G401 (cell line): ENCODE data around the gene FAAP20. TPM values are rescaled to one million over a fixed set of nuclear protein-coding genes. Genes with fewer than 3 reads are reported as not detected.

Experiments used
- DNase-seq: peaks from one replicate; pipeline ENCODE4 v3.0.0-alpha.2; 2015; ENCODE audit warnings: low spot score
- in situ Hi-C: cut with HindIII; loops from 2 replicates; pipeline ENCODE4 v1.10.0; 2016; ENCODE audit warnings: low sequenced_read_pairs, mixed read lengths
- total RNA-seq: library from RNA; depleted of rRNA; stranded (reverse); fragments of >200 nt; shearing (Covaris generic); gene quantifications from 2 replicates; pipeline ENCODE4 v1.2.3, GENCODE V29; 2014

Gene FAAP20
- total RNA-seq, 1 experiment from 2014 or later = 79.9 TPM

DNA sequence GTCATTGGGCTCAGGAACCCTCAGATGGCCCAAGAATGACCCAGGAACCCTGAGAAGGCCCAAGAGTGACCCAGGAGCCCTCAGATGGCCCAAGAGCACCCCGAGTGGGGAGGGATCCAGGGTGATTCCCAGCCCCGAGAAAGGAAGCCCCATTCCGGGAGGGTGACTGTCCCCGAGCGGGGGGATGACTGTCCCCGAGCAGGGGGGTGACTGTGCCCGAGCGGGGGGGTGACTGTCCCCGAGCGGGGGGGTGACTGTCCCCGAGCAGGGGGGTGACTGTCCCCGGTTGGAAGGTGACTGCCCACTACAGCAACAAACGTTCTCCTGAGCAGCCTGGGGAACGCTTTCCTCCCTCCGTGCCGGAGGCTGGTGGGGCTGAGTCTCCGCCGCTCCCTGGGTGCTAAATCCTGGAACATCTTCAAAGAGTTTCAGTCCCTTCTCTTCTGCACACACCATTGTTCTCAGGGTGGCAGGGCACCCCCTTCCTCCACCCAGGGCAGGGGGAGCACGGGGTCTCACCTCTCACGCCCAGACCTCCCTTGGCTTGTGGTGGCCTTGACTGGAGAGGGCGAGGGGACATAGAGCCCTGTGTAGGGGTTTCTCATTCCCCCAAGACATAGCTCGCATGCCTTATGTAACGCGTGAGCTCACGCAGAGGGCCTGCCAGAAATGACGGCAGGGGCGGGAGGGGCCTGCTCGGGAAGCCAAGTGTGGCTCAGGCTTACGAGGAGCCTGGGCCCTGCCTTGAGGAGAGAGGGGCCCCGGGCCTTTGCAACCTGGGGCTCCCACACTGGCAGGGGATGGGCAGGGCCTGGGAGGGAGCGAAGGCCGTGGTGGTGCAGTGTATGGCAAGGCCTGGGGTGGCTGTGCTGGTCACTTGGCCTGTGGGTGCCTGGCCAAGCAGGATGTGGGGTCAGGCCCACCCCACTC is 19.3 kb upstream of the FAAP20 start:
- in situ Hi-C loops = no loop called here
- peak; percentile 94 for DNase-seq

- in situ Hi-C loops = no loop called here
- DNase-seq = peak; percentile 98
These were observed 18.2 kb upstream of the FAAP20 start for GRCh38 chr1:2212532-2213491.

DNA sequence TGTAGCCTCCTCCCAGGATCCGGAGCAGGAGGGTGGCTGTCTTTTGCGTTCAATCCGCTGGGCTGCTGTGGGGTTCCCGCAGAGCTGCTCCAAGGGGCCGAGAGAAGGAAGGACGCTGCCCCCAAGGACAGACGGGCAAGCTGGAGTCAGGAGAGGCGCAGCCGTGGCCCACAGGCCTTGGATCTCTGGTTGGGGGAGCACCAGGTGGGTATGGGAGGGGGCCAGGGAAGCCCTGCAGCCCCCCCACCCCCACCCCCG is 17.6 kb upstream of the FAAP20 start:
- no peak for DNase-seq
- in situ Hi-C loops = no loop called here

DNA sequence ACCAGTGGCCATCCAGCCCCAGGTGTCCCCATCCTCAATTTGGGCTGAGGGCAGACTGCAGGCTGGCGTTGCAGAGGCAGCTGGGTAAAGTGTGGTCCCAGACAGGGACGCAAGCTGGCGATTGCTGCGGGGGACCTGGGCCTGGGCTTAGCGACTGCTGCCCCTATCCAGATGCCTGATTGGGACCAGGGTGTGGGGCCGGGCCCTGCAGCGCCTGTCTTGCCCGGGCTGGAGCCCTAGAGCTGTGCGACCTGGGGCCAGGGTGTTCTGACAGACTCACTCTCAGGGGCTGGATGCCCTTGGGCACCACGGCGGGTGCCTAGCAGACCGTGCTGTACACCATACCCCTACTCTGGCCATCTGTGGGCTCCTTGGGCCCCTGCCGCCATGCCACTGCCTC is 16.2 kb upstream of the FAAP20 start:
- in situ Hi-C loops = no loop called here

DNA sequence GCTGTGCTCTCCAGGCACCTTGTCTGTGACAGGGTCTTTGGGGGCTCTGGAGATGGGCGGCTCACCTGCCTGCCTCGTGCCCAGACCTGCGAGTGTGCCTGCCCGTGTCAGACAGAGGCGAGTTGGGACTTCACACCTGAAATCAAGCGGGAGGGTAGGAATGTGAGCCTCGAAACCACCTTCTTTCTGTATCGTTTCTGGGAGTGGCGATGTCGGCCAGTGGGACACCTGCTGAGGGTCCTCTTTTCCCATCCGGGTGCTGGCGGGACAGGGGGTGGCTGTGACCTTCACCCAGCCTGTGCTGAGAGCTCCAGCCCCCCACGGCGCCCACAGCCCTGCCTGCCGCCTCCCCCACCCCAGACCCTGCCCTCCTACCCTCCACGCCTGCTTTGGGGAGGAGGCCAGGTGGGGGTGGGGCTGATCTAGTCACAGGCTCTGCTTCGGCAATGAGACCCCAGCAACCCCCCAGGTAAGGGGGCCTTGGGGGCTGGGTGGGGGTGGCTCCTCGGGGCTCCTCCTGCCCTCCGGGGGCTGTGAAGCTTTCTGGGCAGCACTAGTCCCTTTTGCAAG is 15.6 kb upstream of the FAAP20 start:
- in situ Hi-C loops = no loop called here
- no peak for DNase-seq

More for the DNA sequence above, 16.2 kb upstream of the FAAP20 start:
- DNase-seq = no peak

DNA sequence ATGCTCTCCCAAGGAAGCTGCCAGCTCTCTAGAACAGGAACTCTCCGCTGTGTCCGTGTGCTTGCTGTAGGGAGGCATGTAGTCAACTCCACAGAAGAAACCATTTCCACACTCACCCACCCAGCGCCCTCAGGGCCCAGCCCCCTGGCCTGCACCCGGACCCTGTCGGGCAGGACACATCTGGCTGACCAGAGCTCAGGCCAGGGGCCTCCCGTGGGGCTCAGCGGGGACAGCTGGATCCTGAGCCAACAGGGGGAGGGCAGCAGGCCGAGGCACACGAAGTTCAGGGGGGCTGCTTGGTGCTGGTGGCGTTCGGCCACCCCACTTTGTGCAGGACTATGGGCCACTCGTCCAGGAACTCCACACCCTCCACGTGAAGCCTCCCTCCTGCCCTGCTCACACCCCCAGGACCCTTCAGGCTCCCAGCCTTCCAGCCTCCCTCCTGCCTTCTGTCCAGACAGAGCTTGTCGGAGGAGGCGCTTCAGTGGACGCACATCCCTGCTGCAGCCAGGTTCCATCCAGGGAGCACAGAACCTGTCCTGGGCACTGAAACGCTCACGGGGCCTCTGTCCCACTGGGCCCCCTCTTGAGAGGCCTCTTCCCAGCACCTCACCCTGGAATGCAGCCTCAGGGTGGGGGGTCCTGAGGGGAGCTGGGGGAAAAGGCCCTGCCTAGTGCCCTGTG is 15.0 kb upstream of the FAAP20 start:
- in situ Hi-C loops = no loop called here
- no peak for DNase-seq

- no peak for DNase-seq
- in situ Hi-C loops = no loop called here
These were observed 14.0 kb upstream of the FAAP20 start for GRCh38 chr1:2208309-2209239.

DNA sequence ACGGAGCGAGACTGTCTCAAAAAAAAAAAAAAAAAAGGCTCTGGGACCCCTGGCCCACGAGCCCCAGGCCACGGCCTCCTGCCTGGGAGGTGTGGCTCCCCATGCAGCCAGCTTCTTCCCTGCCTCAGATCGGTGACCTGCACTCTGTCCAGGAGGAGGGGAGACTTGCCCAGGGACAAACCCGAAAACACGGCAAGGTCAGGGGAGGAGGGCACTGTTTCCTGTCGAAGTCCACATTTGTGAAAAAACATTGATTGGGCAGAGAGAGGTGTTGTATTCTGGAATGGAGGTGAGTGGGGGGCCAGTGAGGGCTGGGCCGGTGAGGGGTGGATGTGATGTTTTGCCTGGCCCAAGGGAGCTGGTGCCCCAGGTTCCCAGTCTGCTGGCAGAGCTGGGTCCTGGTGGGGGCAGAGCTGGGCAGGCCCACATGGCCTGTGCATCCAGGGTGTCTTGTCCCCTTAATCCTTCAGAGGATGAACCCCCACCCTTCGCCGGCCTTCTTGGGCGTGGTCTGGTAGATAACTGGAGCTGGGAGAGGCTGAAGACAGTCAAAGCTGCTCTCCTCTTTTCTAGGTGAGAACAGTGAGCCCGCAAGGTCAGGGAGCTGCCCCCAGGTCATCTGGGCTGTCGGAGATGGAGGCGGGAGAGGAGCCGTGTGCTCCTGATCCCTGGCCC is 12.4 kb upstream of the FAAP20 start:
- in situ Hi-C loops = no loop called here
- no peak for DNase-seq

GRCh38 chr1:2205191-2205952 is 10.8 kb upstream of the FAAP20 start:
- in situ Hi-C loops = no loop called here
- DNase-seq = peak; percentile 87

DNA sequence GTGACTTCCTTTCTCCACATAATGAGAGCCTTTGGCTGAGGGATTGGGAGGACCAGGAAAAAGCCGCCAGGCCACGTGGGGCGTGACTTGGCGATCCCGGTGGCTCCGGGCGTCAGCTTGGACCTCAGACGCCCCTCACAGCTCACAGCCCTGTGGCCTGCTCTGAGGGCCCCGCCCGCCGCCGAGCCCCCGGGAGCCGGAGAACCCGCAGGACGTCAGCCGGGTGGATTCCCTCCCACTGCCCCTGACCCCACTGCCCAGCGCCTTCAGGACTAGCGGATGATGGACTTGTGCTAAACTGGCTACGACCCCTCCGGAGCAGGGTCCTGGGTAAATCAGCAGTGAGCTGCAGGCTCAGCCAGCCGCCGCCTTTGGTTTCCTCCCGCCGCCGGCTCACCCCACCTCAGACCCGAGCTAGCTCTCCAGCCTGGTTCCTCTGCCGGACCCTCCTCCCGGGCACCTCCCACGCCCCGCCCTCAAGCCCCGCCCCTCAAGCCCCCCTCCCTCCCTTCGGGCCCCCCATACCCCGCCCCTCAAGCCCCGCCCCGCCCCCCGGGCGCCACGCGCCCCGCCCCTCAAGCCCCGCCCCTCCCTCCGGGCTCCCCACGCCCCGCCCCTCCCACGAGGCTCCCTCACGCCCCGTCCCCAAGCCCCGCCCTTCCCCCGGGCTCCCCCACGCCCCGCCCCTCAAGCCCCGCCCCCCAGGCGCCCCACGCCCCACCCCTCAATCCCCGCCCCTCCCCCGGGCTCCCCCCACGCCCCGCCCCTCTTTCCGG is 10.0 kb upstream of the FAAP20 start:
- in situ Hi-C loops = no loop called here
- DNase-seq = peak; percentile 56

- no peak for DNase-seq
- in situ Hi-C loops = no loop called here
These were observed 9.3 kb upstream of the FAAP20 start for GRCh38 chr1:2203671-2204414.

DNA sequence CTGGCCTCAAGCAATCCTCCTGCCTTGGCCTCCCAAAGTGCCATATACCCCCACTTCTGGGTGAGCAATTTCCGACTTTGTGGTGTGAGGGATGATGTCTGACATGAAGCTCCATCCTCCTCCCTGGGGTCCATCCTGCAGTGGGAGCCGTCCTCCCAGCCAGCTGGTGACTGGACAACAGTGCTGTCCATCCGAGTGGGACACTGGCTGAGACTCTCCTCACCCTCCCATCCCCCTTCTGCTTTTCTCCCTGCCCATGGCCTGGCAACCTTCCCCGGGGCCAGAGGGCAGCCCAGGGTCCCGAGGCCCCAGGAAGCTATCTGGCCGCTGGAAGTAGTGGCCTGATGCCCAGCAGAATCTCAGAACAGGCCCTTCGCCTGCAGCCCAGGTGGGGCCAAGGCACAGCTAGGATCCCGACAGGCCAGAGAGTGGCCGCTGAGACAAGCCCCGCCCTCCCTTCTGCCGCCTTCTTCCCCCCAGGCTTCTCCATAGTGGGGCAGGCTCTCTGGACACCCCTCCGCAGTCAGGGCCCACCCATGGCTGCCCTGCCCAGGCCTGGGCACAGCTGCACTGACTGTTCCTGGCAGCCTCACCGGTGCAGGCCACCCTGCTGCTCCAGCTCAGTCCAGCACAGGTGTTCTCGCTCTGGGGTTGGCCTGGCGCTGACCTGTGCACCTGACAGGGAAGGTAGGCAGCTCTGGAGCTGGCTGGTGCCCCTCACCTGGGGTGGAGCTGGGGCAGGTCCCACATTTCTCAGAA is 8.4 kb upstream of the FAAP20 start:
- in situ Hi-C loops = no loop called here

DNA sequence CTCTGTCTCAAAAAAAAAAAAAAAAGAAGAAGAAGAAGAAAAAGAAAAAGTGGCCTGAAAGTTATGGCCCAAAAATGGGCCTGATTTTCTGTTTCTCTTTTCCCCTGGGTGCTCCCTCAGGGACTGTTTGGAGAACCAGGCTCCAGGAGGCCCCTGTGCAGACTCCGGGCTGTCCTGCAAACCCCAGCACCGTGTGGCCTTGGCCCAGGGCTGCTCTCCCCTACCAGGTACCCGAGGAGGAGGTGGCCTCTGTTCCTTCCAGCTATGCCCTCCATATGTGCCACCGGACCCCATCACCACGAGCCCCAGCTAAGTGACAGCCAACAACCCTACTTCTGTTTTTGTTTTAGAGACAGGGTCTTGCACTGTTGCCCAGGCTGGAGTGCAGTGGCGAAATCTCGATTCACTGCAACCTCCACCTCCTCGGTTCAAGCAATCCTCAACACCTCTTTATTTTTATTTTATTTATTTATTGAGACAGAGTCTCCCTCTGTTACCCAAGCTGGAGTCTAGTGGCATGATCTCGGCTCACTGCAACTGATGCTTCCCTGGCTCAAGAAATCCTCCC is 7.5 kb upstream of the FAAP20 start:
- in situ Hi-C loops = no loop called here
- DNase-seq = no peak

More for the DNA sequence above, 8.4 kb upstream of the FAAP20 start:
- DNase-seq = no peak

GRCh38 chr1:2201062-2201461 is 6.5 kb upstream of the FAAP20 start:
- DNase-seq = no peak
- in situ Hi-C loops = no loop called here
